ENCODE measurements around the gene SLC25A6.

- no peak for TF ChIP-seq POLR2AphosphoS5 (IDR thresholded peaks at IDR 0.05; ENCODE audit: insufficient read depth in 1 of 2, low read depth in 1 of 2)
- TF ChIP-seq CTCF (IDR thresholded peaks at IDR 0.05): no peak
- TF ChIP-seq POLR2A (IDR thresholded peaks at IDR 0.05): no peak
Observed at GRCh38 chrX:1421433-1422134, 29.7 kb upstream of the SLC25A6 start.
